GM19395 (cell line): ENCODE data around the gene TLK1.
"Not testable (repeated sequence)": the region's sequence is repeated elsewhere in the genome, so short reads cannot be mapped to it uniquely, and the experiment has no call there.

Experiments used
- ATAC-seq: cut with Tn5 transposase; IDR thresholded peaks from one replicate; pipeline ENCODE4 v1.9.1; 2021; ENCODE audit warnings: mild to moderate bottlenecking, moderate library complexity; ENCODE audit not compliant: unreplicated experiment

The TLK1 gene

DNA sequence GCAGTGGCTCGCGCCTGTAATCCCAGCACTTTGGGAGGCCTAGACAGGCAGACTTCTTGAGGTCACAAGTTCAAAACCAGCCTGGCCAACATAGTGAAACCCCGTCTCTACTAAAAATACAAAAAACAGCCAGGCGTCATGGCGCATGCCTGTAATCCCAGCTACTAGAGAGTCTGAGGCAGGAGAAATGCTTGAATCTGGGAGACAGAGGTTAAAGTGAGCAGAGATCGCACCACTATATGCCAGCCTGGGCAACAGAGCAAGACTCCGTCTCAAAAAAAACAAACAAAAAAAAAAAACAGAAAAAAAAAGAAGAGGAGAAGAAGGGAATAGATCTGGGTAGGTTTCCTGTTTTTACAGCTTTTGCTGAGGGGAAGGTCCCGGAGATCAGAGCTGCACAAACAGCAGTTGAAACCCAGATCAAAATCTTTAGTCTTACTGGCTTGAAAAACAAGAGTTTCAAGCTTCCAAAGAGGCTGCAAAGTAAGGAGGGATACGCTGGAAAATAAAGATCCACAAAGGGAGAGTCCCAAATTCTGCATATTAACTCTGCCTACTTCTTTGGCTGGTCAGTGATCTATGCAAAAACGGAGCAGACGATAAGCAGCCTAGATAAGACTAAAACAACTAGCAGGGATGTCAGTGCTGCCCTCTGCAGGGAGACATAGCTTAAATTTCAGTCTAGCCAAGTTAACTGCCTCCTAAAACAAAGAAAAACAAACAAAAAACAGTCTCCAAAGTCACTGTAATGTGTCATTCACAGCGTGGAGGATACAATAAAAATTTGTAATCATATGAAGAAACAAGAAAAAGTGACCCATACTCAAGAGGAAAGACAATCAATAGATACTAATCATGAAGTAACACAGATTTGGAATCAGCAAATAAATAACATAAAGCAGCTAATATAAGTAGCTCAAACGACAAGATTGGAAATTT is 74.1 kb downstream of the TLK1 start:
- ATAC-seq = no peak

DNA sequence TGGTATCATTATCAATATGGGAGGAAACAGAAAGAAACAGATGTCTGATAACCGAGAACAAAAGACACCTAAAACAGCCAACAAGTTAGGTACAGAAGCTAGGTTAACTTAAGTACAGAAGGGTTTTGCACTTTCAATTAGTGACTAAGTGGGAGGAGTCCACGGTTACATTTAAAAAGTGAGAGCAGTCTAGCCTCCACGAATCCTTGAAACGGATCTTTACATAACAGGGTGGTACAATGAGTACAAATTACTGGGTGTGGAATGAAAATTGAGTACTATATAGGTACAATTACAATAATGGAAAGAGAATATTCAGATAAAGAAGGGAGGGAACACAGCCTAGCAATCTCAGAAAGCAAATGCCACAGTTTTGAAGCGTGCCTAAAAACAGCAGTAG is 76.6 kb downstream of the TLK1 start:
- no peak for ATAC-seq

DNA sequence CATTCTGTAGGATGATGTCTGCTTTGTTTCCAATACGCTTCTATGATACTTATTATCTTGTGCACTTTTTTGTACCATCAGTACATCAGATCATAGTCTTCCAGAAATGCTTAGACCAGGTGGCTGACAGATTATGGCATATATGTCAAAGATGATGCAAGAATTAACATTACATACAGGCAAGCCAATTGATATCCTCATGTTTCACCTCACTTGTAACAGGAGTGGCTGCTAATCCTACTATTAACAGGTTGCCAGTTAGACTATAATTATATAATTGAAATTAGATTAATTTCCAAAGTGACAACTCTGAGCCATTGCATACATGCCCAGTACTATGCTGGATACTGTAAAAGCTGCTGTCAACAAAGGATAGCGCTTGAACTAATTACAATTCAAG is 77.2 kb downstream of the TLK1 start:
- no peak for ATAC-seq

DNA sequence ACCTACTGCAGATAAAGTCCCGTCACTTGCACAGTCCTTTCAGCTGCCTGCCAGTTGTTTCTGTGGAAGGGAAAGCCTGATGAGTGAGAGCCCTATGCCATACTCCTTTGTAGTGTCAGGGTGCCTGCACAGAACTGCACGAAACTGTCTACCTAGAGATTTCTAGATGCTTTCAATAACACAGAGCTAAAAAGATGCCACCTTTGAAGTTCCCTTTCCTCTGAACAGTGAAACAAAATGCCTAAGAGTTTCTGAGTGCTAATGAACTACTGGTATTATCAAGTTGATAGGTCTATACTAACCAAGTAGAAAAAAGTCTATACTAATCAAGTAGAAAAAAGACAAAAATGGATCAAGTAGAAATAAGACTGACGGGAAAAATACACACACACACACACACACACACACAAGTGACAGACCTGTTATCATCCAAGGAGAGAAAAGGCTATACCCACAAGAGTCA is 79.0 kb downstream of the TLK1 start:
- ATAC-seq = no peak

DNA sequence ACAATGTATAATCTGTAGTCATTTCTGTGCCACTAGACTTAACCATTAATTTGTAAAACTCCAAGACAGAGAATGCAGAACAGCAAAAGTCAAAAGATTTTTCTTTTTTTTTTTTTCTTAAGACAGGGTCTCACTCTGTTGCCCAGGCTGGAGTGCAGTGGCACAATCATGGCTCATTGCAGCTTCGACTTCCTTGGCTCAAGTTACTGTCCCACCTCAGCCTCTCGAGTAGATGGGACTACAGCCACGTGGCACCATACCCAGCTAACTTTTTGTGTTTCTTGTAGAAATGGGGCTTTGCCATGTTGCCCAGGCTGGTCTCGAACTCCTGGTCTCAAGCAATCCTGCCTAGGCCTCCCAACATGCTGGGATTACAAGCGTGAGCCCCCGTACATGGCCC is 80.1 kb downstream of the TLK1 start:
- no peak for ATAC-seq

DNA sequence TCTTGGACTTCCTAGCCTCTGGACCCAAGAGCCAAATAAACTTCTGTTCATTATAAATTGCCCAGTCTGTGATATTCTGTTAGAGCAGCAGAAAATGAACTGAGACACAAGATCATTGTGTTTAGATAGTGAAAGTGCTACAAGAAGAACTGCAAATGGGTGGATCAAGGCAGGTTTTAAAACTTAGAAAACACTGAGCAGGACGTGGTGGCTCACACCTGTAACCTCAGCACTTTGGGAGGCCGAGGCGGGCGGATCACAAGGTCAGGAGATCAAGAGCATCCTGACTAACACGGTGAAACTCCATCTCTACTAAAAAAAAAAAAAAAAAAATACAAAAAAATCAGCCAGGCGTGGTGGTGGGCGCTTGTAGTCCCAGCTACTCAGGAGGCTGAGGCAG is 84.3 kb downstream of the TLK1 start:
- ATAC-seq = not testable (repeated sequence)

DNA sequence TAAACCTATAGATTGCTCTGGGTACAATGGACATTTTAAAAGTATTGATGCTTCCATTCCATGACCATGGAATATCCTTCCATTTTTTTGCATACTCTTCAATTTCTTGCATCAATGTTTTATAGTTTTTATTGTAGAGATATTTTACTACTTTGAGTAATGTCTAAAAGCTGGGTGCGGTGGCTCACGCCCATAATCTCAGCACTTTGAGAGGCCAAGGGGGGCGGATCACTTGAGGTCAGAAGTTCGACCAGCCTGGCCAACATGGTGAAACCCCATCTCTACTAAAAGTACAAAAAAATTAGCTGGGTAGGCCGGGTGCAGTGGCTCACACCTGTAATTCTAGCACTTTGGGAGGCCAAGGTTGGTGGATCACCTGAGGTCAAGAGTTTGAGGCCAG is 88.5 kb downstream of the TLK1 start:
- no peak for ATAC-seq

DNA sequence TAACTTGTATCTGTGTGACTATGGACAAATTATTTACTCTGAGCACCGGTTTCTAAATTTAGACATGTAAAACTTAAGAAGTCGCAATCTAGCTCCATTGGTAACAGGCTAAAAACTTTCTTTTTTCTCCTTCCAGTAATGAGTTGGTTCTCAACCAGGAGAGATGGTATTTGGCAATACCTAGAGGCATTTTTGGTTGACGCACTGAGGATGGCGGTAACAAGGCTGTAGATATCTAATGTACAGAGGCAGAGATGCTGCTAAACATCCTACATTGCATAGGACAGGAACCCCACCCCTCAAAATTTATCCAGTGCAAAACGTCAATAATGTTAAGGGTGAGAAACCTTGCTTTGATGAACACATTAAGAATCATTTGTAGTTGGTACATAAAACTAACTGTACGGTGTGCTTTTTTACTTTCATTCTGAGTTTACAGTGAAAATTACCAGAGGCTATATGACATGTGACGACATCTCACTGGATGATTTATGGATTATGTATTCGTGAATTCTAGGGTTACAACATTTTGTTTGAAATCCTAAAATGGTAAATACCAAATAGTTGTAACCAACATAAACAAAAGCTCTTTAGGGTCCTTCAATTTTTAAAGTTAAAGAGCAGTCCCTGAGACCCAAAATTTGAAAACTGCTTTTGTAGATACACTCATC is 91.3 kb downstream of the TLK1 start:
- no peak for ATAC-seq

DNA sequence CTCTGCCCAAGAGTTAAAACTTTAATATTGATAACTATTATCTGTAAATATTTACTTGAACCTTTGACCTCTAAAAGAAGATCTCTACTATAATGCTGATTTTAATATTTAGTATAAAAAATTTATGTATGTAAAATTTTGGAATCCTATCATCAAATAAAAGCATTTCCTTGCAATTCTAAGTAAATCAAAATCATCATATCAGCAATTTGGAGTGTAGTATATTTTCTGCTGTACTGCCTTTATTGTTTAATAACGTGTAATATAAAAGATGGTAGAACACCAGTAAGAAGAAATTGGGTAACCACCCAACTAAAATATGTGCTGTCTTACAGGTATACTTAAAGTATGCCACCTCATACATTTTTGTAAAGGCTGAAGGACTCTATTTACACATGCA is 94.6 kb downstream of the TLK1 start:
- no peak for ATAC-seq

DNA sequence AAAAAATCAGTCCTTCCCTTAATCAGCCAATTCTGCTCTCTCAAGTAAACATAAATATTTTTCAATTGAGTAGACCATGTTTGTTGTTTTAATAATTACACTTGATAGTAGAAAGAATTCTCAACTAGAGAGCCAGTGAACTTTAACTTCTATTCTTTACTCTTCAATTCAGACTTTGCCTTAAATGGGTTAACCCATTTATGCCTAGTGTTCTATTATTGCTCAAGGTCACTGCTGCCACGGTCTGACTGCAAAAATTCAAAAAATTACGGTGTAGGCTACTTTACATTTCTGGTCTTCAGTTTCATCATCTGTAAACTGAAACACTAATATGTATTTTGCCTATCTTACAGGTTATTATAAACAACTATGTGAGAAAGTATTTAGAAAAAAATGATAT is 103.1 kb downstream of the TLK1 start:
- no peak for ATAC-seq

DNA sequence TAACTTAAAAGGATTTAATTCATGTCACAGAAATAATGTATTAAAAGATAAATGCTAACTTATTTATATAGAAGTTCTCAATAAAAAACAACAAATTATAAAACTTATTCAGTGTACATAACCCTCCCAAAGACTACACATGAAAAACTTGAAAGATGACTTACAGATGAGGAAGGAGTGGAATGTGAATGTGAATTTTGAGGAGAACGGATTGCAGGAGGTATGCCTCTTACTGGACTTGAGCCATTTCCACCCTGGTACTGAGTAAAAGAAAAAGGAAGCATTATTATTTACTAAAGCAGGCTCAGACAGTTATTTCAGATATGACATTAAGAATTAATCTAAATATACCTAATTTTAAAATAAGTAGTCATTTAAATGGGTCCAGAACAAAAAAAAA is 104.4 kb downstream of the TLK1 start:
- ATAC-seq = no peak

DNA sequence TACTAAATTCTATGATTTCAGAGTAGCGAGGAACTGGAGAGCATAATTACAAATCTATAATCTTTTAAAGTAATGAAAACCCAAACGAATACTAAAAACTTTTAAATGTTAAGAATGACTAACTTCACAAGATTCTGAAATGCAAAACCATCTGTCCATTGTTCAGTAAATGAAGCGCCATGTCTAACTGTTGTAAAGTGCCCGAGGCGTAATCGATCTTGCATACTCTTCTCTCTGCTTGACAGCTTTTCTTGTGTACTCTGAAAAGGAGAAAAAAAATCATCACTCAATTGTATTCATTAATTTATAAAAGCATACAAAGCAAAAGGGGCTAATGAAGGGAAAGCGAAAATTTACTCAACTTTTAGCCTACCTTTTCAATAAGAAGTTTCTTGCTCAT is 111.0 kb downstream of the TLK1 start:
- ATAC-seq = no peak

DNA sequence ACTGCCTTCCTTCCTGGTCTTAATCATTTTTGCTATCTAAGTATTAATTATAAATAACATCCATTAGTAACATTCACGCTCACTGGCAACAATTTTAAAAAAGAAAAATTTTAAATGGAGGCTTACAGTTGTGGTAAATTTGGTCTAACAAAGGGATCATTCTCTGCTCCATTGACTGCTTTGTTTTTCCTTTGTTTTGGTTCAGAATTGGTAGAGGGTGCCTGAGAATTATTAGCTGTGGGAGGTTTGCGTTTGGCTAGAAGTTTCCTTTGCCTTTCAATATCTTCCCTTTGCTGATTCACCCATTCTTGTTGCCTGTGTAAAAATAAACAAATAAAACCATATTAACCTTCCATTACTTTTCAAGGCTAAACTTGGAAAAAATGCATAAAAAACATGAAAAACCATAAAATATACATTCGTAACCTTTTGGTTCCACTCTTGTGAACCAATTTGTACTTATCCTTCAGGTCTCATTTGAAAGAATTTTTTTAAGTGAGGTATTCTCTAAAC is 114.6 kb downstream of the TLK1 start:
- ATAC-seq = no peak

DNA sequence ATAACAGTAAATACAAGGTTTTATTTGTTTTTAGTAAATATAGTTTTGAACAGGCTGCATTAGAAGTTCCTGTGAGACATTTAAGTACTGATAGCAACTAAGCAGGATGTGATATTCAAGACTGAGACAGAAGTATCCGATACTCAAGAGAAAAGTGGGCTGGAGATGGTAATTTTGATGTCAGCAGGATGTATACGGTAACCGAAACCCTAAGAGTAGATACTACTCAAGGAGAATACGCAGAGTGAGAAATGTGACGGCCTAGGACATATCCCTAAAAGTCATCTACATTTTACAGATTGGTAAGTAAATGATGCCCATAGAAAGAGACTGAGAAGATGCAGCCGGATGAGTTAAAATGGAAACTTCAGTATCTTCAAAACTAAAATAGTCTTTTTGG is 116.3 kb downstream of the TLK1 start:
- ATAC-seq = no peak

DNA sequence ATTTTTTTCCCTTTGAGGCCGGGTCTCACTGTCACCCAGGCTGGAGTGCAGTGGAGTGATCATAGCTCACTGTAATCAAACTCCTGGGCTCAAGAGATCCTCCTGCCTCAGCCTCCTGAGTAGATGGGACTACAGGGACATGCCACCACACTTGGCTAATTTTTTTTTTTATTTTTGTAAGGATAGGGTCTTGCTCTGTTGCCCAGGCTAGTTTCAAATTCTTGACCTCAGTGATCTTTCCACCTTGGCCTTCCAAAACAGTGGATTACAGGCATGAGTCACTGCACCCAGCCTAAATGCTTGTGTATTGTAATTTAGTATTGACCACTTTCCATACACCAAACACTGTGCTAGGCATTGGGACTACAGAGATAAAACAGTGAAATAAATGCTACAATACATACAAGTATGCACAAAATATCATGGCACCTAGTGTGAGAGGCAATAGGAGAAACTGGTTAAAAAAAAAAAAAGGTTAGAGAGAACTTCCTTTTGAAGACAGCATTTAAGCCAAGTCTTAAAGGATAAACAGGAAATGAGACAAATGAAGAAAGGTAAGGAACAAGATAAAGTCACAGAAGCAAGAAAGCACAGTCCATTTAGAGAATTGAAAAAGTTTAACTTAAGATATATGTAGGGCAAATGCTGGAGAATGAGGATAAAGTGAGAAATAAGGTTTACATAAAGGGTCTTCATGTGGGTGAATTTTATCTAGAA is 118.3 kb downstream of the TLK1 start:
- no peak for ATAC-seq

DNA sequence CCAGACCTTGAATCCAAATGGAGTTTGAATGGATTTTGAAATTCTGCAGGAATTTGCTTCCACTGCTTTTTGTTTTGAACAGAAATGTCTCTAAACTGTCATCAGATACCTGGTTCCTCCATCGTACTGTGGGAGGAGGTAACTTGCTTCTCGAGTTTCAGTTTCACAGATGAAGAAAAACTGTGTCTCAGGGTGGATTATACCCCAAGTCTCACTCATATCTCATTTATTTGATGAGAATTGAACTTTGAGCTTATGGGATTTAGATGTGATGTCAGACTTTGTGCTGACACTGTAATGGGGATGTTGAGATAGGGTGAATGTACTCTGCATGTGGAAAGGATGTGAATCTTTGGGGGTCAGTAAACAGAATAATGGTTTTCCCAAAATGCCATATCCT is 124.2 kb downstream of the TLK1 start:
- ATAC-seq = no peak

DNA sequence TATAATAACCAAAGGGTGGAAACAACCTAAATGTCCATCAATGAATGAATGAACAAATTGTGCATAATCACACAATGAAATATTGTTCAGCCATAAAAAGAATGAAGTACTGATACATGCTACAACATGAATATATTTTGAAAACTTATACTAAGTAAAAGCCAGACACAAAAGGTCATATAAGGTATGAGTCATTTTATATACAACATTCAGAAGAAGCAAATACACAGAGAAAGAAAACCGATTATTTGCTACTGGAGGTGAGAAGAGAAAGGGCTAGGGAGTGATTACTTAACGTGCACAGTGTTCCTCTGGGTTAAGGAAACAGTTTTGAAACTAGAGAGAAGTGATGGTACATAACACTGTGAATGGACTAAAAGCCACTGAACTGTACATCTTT is 126.4 kb downstream of the TLK1 start:
- no peak for ATAC-seq

DNA sequence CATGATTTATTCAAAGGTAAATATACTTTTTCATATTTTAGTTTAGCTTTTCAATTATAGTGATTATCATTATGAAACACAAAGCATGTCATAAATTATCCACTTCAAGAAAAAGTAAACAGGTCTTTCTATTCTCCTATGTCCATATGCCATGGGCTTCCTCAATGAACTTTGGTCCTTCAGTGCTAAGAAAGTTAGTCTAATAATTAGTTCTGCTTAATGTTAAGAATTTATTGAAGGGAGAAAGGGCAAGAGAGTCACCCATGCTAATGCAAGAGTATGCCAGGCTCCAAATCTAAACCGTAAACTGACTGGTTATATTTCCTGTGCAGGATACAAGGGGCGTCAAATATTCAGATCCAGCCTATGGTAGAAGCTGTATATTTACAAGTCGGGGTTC is 135.5 kb downstream of the TLK1 start:
- no peak for ATAC-seq

DNA sequence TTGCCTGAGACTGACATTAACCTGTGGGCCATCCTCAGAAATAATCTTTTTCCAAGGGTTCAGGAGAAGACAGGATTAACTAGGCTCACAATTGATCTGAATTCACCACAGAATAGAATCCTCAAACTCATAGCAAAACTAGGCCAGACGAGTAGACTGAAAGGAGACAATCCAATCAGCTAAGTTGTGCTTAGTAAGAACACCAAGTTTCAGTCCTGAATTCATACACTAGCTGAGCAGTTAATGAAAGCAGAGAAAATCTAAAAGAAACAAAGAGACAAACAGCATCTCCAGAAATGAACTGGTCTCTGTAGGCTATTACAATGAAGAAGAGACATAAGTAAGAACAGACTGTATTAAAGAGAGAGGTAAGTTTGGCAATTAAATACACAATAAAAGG is 142.2 kb downstream of the TLK1 start:
- peak; percentile 95 for ATAC-seq

DNA sequence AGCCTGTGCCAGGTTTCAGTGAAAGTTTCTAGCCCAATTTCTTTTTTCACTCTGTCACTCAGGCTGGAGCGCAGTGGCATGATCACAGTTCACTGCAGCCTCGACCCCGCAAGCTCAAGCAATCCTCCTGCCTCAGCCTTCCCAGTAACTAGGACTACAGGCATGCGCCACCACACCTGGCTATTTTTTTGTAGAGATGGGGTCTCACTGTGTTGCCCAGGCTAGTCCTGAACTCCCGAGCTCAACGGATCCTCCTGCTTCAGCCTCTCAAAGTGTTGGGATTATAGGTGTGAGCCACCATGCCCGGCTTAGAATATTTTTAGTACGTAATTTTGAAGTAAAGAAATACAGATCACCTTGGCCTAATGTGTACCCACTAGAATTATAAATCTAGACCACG is 144.6 kb downstream of the TLK1 start:
- no peak for ATAC-seq

DNA sequence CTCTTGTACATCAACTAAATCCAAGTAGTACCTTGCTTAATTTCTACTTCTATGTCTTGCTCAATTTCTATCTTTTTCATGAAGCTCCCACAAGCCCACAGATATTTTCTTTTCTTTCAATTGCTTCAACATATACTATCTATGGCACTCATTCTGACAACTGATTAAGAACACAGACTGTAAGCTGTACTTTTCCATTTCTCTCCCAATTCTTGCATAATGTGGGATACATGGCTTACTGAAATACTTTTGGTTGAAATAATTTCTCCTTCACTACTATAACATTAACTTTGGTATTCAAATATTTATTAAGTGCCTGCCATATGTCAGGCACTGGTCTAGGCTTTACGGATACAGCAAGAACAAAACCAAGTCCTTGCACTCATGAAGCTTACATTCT is 146.8 kb downstream of the TLK1 start:
- ATAC-seq = no peak
